GM18870 (cell line): ENCODE data around the gene SMIM5.

Experiments used
- ATAC-seq: cut with Tn5 transposase; IDR thresholded peaks from one replicate; pipeline ENCODE4 v1.9.1; 2021; ENCODE audit warnings: moderate library complexity; ENCODE audit not compliant: unreplicated experiment

The SMIM5 gene

GRCh38 chr17:75639327-75639726 is 6.1 kb downstream of the SMIM5 start:
- no peak for ATAC-seq

GRCh38 chr17:75639771-75640555 is 6.7 kb downstream of the SMIM5 start:
- no peak for ATAC-seq

- no peak for ATAC-seq
These were observed 7.4 kb downstream of the SMIM5 start for GRCh38 chr17:75640556-75641119.

- ATAC-seq: no peak
These were observed 8.1 kb downstream of the SMIM5 start for GRCh38 chr17:75641343-75641742.

DNA sequence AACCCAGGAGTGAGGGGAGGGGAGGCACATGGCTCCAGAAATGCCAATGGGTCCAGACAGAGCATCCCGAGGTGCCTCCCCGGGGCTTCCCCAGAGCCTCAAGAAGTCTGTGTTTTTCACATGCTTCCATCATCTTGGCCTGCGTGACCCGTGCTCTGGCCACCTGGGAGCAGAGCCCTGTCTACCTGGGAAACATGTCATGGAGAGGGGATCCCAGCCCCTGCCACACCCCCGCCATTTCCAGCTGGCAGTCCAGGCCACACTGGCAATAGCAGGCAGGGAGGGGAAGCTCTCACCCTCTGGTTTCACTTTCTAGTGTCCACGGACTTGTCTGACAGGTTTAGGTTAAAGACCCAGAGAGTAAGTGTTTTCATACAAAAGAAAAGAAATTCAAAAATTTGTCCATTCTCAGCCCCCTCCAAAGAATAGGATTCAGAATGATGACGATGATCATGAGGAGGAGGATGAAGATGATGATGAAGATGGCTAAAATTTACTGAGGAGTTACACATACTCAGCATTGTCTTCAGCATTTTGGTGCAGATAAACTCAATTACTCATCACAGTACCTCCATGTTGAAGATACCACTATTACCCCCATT is 9.0 kb downstream of the SMIM5 start:
- ATAC-seq: no peak

- no peak for ATAC-seq
These were observed 9.8 kb downstream of the SMIM5 start for GRCh38 chr17:75642784-75643642.

- no peak for ATAC-seq
These were observed 10.4 kb downstream of the SMIM5 start for GRCh38 chr17:75643643-75644017.

DNA sequence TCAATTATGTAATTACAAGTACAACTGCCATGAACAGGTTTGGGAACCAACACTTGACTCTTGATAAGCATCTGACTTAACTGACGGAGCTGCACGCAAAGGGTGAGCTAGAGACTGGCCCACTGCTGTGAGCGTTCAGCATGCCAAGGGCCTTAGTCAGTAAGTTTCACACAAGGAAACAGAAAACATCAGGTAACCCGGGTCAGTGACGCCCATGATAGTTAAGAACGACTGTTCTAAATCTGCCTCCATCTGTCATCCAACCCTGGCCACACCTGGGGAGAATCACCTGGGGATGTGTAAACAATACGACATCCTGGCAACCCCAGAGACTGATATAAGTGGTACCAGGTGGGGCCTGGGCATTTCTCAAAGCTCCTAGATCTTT is 12.3 kb downstream of the SMIM5 start:
- no peak for ATAC-seq

- peak; percentile 74 for ATAC-seq
These were observed 12.8 kb downstream of the SMIM5 start for GRCh38 chr17:75645889-75646637.

GRCh38 chr17:75646638-75646992 is 13.4 kb downstream of the SMIM5 start:
- ATAC-seq: no peak

DNA sequence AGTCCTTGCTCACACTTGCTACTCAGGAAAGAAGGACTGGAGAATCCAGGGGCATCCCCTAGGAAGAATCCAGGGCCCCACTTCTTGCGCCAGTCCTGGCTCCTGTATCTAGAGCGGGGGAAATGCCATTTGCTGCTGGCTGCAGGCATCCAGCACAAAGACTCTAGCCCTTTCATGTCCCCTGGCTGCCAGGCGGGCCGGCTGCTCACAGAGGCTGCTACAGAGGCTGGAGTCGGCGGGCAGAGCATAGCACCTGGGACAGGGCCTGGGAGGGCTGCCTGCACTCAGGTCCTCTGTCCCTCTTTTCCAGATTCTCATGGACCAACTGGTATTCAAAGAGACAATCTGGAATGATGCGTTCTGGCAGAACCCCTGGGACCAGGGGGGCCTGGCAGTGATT is 13.8 kb downstream of the SMIM5 start:
- no peak for ATAC-seq

DNA sequence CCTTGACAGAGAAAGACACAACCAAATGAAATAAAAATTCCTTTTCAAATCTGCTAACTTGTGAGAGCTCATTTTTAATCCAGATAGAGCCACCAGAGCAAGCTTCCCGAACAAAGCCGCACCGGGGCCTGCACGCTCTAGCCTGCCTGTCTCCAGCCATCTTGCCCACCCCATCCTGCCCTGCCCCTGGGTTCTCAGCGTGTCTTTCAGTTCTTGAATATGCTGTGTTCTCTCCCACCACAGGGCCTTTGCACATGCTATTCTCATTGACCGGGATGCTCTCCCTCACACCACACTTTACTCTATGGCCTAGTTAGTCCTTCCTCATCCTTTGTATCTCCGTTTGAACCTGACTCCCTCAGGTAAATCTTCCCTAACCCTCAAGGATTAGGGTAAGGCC is 14.7 kb downstream of the SMIM5 start:
- ATAC-seq: no peak

DNA sequence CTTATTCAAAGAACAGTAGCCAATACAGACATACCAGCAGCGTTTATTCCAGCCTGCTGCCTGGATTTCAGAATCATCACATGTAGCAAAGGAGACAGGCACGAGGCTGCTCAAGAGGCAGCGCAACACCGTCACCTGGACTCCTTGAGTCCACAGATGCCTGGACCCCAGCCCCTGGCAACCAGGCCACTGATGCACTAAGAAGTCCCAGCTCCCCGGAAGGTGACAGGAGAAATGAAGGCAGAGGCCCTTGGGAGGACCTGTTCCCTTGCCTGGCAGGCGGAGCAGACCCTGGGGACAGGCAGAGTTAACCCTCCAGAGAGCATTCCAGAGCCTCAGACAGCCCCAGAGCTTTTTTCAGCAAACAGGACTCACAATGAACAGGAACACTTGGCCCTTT is 16.5 kb downstream of the SMIM5 start:
- ATAC-seq: no peak

DNA sequence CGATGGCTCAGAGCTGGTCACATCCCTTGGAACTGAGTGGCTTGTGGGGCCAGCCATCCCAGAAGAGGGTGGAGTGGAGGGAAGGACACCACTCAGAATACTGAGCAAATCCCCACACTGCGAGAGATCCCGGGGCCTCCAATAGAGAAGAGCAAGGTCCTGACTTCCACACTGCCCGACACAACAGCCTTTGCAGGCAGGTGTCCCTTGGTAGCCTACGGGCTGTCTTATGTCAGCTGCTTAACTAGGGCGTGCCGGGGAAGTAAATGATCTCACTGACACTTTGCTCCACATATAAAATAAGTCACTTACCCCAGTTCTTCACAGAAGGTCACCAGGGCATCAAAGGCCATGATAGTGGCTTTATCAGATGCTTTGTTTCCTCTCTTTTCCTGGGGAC is 17.6 kb downstream of the SMIM5 start:
- no peak for ATAC-seq

DNA sequence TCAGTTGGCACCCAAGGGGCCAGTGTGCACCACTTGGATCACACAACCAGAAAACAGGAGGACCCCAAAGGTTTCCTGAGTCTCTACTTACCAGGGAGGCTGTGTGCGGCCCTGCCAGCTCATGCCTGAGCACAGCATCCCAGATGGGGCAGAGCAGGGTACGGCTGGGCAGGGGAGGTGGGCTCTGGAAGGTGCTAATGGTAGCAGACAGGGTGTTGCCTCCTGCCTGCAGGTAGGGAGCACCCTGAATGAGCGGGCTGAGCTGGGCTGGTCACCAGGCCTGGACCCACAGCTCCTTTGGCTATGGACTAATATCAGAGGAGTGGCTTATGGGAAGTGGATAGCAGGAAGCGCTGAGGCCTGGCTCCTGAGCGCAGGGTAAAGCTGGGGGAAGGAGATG is 19.1 kb downstream of the SMIM5 start:
- no peak for ATAC-seq

DNA sequence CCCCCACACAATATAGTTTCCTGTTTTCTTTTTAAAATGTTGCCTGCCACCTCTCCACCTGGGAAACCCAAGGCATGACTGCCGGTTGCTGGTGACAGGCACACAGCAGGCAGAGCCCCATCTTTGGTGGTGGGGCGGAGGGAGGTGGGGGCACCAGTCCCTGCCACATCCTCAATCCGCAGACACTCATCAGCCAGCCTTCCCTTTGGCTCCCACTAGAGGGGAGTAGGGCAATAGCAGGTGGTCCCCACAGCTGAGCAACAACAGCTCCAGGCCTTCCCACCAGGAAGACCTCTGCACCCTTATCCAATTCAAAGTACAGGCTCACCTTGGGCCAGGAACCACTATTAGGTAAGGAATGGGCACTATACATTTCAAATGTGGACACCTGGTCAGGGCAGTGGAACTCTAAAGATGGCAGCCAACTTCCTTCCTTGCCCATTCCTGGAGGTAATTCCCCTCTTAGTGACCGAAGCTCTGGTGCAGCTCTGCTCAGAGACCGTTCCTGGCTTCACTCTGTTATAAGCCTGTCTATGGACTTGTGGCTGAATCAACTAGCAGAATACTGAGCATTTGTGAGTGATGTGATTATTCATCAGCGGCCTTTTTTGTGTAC is 19.8 kb downstream of the SMIM5 start:
- no peak for ATAC-seq

- ATAC-seq: no peak
These were observed 20.9 kb downstream of the SMIM5 start for GRCh38 chr17:75654176-75654575.

- ATAC-seq: no peak
These were observed 25.0 kb downstream of the SMIM5 start for GRCh38 chr17:75658237-75658636.

DNA sequence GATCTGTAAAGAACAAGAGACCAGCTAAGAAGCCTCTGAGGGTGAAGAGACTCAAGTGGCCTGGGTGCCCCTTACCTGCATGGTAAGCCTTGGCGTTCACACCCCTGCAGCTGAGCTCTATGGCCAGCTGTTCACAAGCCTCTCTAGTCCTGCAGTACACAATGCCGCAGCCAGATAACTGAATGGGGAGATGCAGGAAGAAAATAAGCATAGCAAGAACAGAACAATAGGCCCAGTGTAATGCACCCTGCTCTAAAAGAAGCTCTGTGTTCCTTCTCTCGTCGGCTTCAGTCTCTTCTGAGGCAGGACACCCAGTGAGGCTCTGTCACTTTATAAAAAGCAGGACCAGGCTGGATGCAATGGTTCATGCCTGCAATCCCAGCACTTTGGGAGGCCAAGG is 28.3 kb downstream of the SMIM5 start:
- no peak for ATAC-seq

GRCh38 chr17:75662511-75662910 is 29.3 kb downstream of the SMIM5 start:
- ATAC-seq: no peak
